MM.1S (cell line): Measurements from ENCODE around the gene NTRK2.

Source experiments
- DNase-seq: peaks from one replicate; pipeline ENCODE4 v3.0.0-alpha.2; 2015
- H2AFZ ChIP-seq: fragments of 300-600 bp; sonication (generic); 2 replicates; pipeline ENCODE4 v1.6.0; 2016; ENCODE audit warnings: antibody characterized with exemption, low read length
- H3F3A ChIP-seq: fragments of 300-600 bp; sonication (generic); 2 replicates; pipeline ENCODE4 v1.6.1; 2016; ENCODE audit warnings: mild to moderate bottlenecking, antibody characterized with exemption, low read length, moderate library complexity, mixed read lengths; ENCODE audit not compliant: insufficient read depth
- H3K27ac ChIP-seq: fragments of 300-600 bp; sonication (generic); 2 replicates; pipeline ENCODE4 v1.5.1; 2016; ENCODE audit warnings: mild to moderate bottlenecking, low read length
- H3K27me3 ChIP-seq: fragments of 300-600 bp; sonication (generic); replicated peaks from 2 replicates; pipeline ENCODE4 v1.6.0; 2016; ENCODE audit warnings: low read length; ENCODE audit not compliant: insufficient read depth
- H3K36me3 ChIP-seq: fragments of 300-600 bp; sonication (generic); replicated peaks from 2 replicates; pipeline ENCODE4 v1.6.1; 2016; ENCODE audit warnings: mild to moderate bottlenecking, low read length, mixed read lengths; ENCODE audit not compliant: insufficient read depth
- H3K4me1 ChIP-seq: fragments of 300-600 bp; sonication (generic); 2 replicates; pipeline ENCODE4 v1.6.1; 2016; ENCODE audit warnings: low read length, mixed read lengths
- H3K4me2 ChIP-seq: fragments of 300-600 bp; sonication (generic); 2 replicates; pipeline ENCODE4 v1.6.0; 2016; ENCODE audit warnings: low read depth, low read length
- H3K4me3 ChIP-seq: fragments of 300-600 bp; sonication (generic); 2 replicates; pipeline ENCODE4 v1.5.1; 2016; ENCODE audit warnings: low read length, mixed read lengths
- H3K79me2 ChIP-seq: fragments of 300-600 bp; sonication (generic); 2 replicates; pipeline ENCODE4 v1.6.1; 2016; ENCODE audit warnings: mixed run types, low read length, mixed read lengths
- H3K9ac ChIP-seq: fragments of 300-600 bp; sonication (generic); 2 replicates; pipeline ENCODE4 v1.6.1; 2016; ENCODE audit warnings: low read length, mixed read lengths
- H3K9me2 ChIP-seq: fragments of 300-600 bp; sonication (generic); replicated peaks from 2 replicates; pipeline ENCODE4 v1.6.1; 2016; ENCODE audit warnings: mild to moderate bottlenecking, low read length, mixed read lengths; ENCODE audit not compliant: insufficient read depth
- H3K9me3 ChIP-seq: fragments of 300-600 bp; sonication (generic); replicated peaks from 2 replicates; pipeline ENCODE4 v1.6.1; 2016; ENCODE audit warnings: mild to moderate bottlenecking, low read length, mixed read lengths; ENCODE audit not compliant: insufficient read depth
- H4K20me1 ChIP-seq: fragments of 300-600 bp; sonication (generic); 2 replicates; pipeline ENCODE4 v1.6.1; 2016; ENCODE audit warnings: mild to moderate bottlenecking, low read length, moderate library complexity, mixed read lengths; ENCODE audit not compliant: insufficient read depth
- EZH2 ChIP-seq: fragments of 300-600 bp; sonication (generic); optimal IDR thresholded peaks from 2 replicates; pipeline ENCODE3; 2017; ENCODE audit warnings: low read depth, mild to moderate bottlenecking, antibody characterized with exemption, low read length, mixed read lengths
- EZH2phosphoT487 ChIP-seq: fragments of 300-600 bp; sonication (generic); IDR thresholded peaks from 2 replicates; pipeline ENCODE4 v1.6.1; 2018; ENCODE audit warnings: antibody characterized with exemption, low read length
- TF ChIP-seq, protein P1 (sequence below): fragments of 300-600 bp; sonication (generic); IDR thresholded peaks from 2 replicates; pipeline ENCODE4 v1.5.1; 2016; ENCODE audit warnings: antibody characterized with exemption, low read length, mixed read lengths

NTRK2 gene

DNA sequence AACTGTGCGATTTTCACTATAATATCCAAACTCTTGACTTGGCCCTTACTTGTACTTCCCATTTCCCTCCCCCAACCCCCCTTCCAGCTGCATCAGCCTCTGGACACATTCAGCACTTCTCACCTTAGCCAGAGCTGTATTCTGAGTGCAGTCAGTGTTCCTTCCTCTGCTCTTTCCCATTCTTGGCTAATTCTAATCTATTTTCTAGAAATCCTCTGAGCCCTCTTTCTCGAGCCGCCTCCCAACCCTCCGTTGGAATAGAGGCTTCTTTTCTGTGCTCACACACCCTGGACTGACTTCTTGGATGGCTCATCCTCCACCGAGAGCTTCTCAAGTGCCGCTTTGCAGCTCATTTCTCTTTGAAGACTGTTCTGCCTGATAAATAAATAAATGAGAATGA is 188.8 kb downstream of the NTRK2 start:
- no peak overlapping the region for H3K4me2 ChIP-seq
- no peak overlapping the region for H3K4me3 ChIP-seq
- H3K27me3 ChIP-seq: no peaks in the 10 kb centered on the region

DNA sequence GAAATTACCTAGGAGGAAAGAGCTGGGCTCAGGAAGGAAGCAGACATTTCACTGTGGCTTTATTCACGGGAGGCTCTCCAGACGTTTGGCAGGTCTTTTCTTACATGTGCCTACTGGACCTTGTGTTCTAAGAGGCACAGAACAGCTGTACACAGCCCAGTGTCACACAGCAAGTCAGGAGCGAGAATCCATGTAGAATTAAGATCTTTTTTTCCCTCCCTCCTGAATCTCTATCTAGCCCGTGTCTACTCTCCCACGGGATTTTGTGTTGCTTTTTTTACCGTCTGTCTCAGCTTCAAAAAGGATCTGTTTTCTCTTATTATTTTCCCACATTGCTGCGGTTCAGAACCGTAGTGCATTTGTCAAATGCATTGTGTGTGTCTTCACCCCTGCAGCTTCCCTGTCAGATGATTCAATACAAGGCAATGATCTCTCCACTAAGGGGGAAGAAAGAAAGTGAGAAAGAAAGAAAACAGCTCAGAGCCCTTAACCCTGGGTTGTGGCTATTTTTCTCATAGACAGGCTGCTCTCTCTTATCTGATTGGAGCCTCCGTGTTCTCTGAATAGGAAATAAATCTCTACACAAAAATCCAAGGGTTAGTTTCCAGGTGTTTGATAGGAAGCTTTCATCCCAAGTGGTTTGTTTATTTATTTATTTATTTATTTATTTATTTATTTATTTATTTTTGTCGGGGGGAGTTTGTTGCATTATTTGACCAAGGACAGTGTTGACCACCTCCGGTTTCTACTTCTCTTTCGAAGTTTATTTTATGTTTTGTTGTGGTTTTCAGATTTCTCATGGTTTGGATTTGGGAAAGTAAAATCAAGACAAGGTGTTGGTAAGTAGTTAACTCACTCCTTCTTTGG is 191.0 kb downstream of the NTRK2 start:
- TF ChIP-seq, protein P1, sequence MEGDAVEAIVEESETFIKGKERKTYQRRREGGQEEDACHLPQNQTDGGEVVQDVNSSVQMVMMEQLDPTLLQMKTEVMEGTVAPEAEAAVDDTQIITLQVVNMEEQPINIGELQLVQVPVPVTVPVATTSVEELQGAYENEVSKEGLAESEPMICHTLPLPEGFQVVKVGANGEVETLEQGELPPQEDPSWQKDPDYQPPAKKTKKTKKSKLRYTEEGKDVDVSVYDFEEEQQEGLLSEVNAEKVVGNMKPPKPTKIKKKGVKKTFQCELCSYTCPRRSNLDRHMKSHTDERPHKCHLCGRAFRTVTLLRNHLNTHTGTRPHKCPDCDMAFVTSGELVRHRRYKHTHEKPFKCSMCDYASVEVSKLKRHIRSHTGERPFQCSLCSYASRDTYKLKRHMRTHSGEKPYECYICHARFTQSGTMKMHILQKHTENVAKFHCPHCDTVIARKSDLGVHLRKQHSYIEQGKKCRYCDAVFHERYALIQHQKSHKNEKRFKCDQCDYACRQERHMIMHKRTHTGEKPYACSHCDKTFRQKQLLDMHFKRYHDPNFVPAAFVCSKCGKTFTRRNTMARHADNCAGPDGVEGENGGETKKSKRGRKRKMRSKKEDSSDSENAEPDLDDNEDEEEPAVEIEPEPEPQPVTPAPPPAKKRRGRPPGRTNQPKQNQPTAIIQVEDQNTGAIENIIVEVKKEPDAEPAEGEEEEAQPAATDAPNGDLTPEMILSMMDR: no peak
- no peak for TF ChIP-seq EZH2phosphoT487
- no peak for TF ChIP-seq EZH2
- H3K36me3 ChIP-seq: no peaks in the 10 kb centered on the region
- no peaks in the 10 kb centered on the region for H3K9me3 ChIP-seq
- H3K4me1 ChIP-seq: peaks cover 4% of the 10 kb centered on the region; the same call in 1 of the 2 replicates
- no peak for DNase-seq
- H4K20me1 ChIP-seq: no peaks in the 10 kb centered on the region
- no peak overlapping the region for H3K4me3 ChIP-seq
- H3K27me3 ChIP-seq: no peaks in the 10 kb centered on the region
- no peaks in the 10 kb centered on the region for H3F3A ChIP-seq
- no peak overlapping the region for H2AFZ ChIP-seq
- H3K79me2 ChIP-seq: no peaks in the 10 kb centered on the region
- no peaks in the 10 kb centered on the region for H3K9me2 ChIP-seq
- H3K9ac ChIP-seq: no peak overlapping the region
- H3K27ac ChIP-seq: no peak overlapping the region
- no peak overlapping the region for H3K4me2 ChIP-seq

More for the DNA sequence above, 188.8 kb downstream of the NTRK2 start:
- Histone ChIP-seq H3K9ac (no peak overlapping the region), H3K79me2 (no peaks in the 10 kb centered on the region), H3K4me1 (peaks cover 4% of the 10 kb centered on the region; the same call in 1 of the 2 replicates), H3K9me3 (no peaks in the 10 kb centered on the region), H3K27ac (no peak overlapping the region), H3K36me3 (no peaks in the 10 kb centered on the region), H2AFZ (no peak overlapping the region), H3F3A (no peaks in the 10 kb centered on the region), H3K9me2 (no peaks in the 10 kb centered on the region), H4K20me1 (no peaks in the 10 kb centered on the region)
- no peak for DNase-seq
- TF ChIP-seq EZH2 (no peak), EZH2phosphoT487 (no peak)
- TF ChIP-seq, protein P1: no peak

DNA sequence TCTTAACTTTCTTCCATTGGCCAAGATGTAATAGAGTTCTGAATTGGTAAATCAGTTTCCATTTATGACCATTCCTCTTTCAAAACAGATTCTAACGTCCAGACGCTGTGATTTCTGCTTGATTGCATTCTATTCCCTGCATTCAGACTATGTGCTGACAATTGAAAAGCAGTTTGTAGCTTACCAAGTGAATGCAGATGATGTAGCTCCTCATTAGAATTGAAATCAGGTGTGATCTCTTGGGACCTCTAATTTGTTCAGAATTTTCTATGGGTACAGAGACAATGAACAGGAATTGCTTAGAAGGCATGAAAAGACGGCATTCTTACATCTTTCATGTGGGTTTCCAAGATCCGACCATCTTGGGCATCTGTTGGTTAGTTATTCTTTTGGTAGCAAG is 191.9 kb downstream of the NTRK2 start:
- Histone ChIP-seq H3K79me2 (no peaks in the 10 kb centered on the region), H3K36me3 (no peaks in the 10 kb centered on the region), H3K9ac (no peak overlapping the region), H3K4me2 (no peak overlapping the region), H3K4me3 (no peak overlapping the region), H3K9me3 (no peaks in the 10 kb centered on the region), H3K27ac (no peak overlapping the region), H3K27me3 (no peaks in the 10 kb centered on the region), H2AFZ (no peak overlapping the region), H3K9me2 (no peaks in the 10 kb centered on the region), H3K4me1 (peaks cover 4% of the 10 kb centered on the region; the same call in 1 of the 2 replicates), H3F3A (no peaks in the 10 kb centered on the region), H4K20me1 (no peaks in the 10 kb centered on the region)
- TF ChIP-seq, protein P1: no peak
- no peak for DNase-seq
